Neural cell (in vitro differentiated cells): ENCODE data around the gene HLTF. TPM values are rescaled to one million over a fixed set of nuclear protein-coding genes. Genes with fewer than 3 reads are reported as not detected.

Experiments used
- H2AFZ ChIP-seq: fragments of 200-600, 300-800 bp; sonication (generic), shearing (Covaris generic); 2 replicates; pipeline ENCODE4 v1.6.0; 2014; ENCODE audit warnings: low read depth, mild to moderate bottlenecking, antibody characterized with exemption, low read length, moderate library complexity
- H3F3A ChIP-seq: fragments of 200-600 bp; shearing (Covaris generic); 2 replicates; pipeline ENCODE4 v1.6.1; 2016; ENCODE audit warnings: mild to moderate bottlenecking, moderate library complexity, mixed read lengths, antibody characterized with exemption, low read length; ENCODE audit not compliant: insufficient read depth, poor library complexity, severe bottlenecking
- H3K27ac ChIP-seq: fragments of 200-600, 300-800 bp; sonication (generic), shearing (Covaris generic); 2 replicates; pipeline ENCODE4 v1.5.1; 2014; ENCODE audit warnings: mild to moderate bottlenecking, low read length, moderate library complexity
- H3K27me3 ChIP-seq: fragments of 300-800, 200-600 bp; sonication (generic), shearing (Covaris generic); 2 replicates; pipeline ENCODE4 v1.6.0; 2014; ENCODE audit warnings: mild to moderate bottlenecking, low read depth, low read length, moderate library complexity; ENCODE audit not compliant: insufficient read depth
- H3K36me3 ChIP-seq: fragments of 300-800, 200-600 bp; sonication (generic), shearing (Covaris generic); 2 replicates; pipeline ENCODE4 v1.5.1; 2014; ENCODE audit warnings: mild to moderate bottlenecking, antibody characterized with exemption, low read length, moderate library complexity; ENCODE audit not compliant: insufficient read depth
- H3K4me2 ChIP-seq: fragments of 300-800, 200-600 bp; sonication (generic), shearing (Covaris generic); 2 replicates; pipeline ENCODE4 v1.6.0; 2014; ENCODE audit warnings: mild to moderate bottlenecking, low read length
- H3K4me3 ChIP-seq: fragments of 300-800, 200-600 bp; sonication (generic), shearing (Covaris generic); 2 replicates; pipeline ENCODE4 v1.5.1; 2014; ENCODE audit warnings: mild to moderate bottlenecking, low read length, moderate library complexity
- H3K79me2 ChIP-seq: fragments of 200-600 bp; shearing (Covaris generic); replicated peaks from 2 replicates; pipeline ENCODE4 v1.6.0; 2014; ENCODE audit warnings: mild to moderate bottlenecking, low read length, moderate library complexity; ENCODE audit not compliant: insufficient read depth
- H3K9ac ChIP-seq: fragments of 300-800, 200-600 bp; sonication (generic), shearing (Covaris generic); 2 replicates; pipeline ENCODE4 v1.6.1; 2016; ENCODE audit warnings: mild to moderate bottlenecking, low read length, mixed read lengths
- H3K9me2 ChIP-seq: fragments of 200-600 bp; shearing (Covaris generic); 2 replicates; pipeline ENCODE4 v1.6.1; 2016; ENCODE audit warnings: mild to moderate bottlenecking, low read length, mixed read lengths; ENCODE audit not compliant: insufficient read depth
- H3K9me3 ChIP-seq: fragments of 200-600, 300-800 bp; sonication (generic), shearing (Covaris generic); 2 replicates; pipeline ENCODE4 v1.6.1; 2016; ENCODE audit warnings: mild to moderate bottlenecking, mixed run types, low read length, moderate library complexity, mixed read lengths
- H4K20me1 ChIP-seq: fragments of 200-600 bp; shearing (Covaris generic); 2 replicates; pipeline ENCODE4 v1.6.1; 2016; ENCODE audit warnings: mild to moderate bottlenecking, mixed run types; ENCODE audit not compliant: insufficient read depth
- EP300 ChIP-seq: fragments of 450-650 bp; conservative IDR thresholded peaks from 2 replicates; pipeline ENCODE4 v1.6.1; 2014; ENCODE audit warnings: antibody characterized with exemption, mild to moderate bottlenecking, moderate library complexity; ENCODE audit not compliant: poor library complexity, severe bottlenecking
- EZH2 ChIP-seq: fragments of 200-600, 300-800 bp; shearing (Covaris generic), sonication (generic); IDR thresholded peaks from 2 replicates; pipeline ENCODE4 v1.6.1; 2014; ENCODE audit warnings: antibody characterized with exemption, low read length, borderline replicate concordance, mild to moderate bottlenecking; ENCODE audit not compliant: insufficient read depth, poor library complexity, severe bottlenecking
- MXI1 ChIP-seq: fragments of 450-650 bp; conservative IDR thresholded peaks from 2 replicates; pipeline ENCODE4 v1.6.1; 2014; ENCODE audit warnings: antibody characterized with exemption, mild to moderate bottlenecking; ENCODE audit not compliant: poor library complexity, severe bottlenecking
- POLR2AphosphoS5 ChIP-seq: IDR thresholded peaks from 2 replicates; pipeline ENCODE4 v1.6.1; 2012
- RAD21 ChIP-seq: fragments of 450-650 bp; conservative IDR thresholded peaks from 2 replicates; pipeline ENCODE4 v1.6.1; 2014; ENCODE audit warnings: antibody characterized with exemption, mild to moderate bottlenecking, moderate library complexity
- SMC3 ChIP-seq: fragments of 450-650 bp; conservative IDR thresholded peaks from 2 replicates; pipeline ENCODE4 v1.6.1; 2014; ENCODE audit warnings: antibody characterized with exemption, mild to moderate bottlenecking, moderate library complexity; ENCODE audit not compliant: poor library complexity
- TAF1 ChIP-seq: IDR thresholded peaks from 2 replicates; pipeline ENCODE4 v1.6.1; 2012; ENCODE audit warnings: low read depth
- polyA plus RNA-seq: library from polyadenylated mRNA; depleted of rRNA; stranded (reverse); fragments of >200 nt; gene quantifications from 2 replicates; pipeline ENCODE4 v1.2.3, GENCODE V29; 2014
- TF ChIP-seq, protein P1 (sequence below): fragments of 450-650 bp; IDR thresholded peaks from 2 replicates; pipeline ENCODE4 v1.5.1; 2014; ENCODE audit warnings: antibody characterized with exemption, mild to moderate bottlenecking, moderate library complexity; ENCODE audit not compliant: poor library complexity, severe bottlenecking
- TF ChIP-seq, protein P2 (sequence below): IDR thresholded peaks from 2 replicates; pipeline ENCODE4 v1.6.1; 2012; ENCODE audit warnings: borderline replicate concordance

HLTF gene
- polyA plus RNA-seq, 1 donor from 2014 or later: 164 TPM

DNA sequence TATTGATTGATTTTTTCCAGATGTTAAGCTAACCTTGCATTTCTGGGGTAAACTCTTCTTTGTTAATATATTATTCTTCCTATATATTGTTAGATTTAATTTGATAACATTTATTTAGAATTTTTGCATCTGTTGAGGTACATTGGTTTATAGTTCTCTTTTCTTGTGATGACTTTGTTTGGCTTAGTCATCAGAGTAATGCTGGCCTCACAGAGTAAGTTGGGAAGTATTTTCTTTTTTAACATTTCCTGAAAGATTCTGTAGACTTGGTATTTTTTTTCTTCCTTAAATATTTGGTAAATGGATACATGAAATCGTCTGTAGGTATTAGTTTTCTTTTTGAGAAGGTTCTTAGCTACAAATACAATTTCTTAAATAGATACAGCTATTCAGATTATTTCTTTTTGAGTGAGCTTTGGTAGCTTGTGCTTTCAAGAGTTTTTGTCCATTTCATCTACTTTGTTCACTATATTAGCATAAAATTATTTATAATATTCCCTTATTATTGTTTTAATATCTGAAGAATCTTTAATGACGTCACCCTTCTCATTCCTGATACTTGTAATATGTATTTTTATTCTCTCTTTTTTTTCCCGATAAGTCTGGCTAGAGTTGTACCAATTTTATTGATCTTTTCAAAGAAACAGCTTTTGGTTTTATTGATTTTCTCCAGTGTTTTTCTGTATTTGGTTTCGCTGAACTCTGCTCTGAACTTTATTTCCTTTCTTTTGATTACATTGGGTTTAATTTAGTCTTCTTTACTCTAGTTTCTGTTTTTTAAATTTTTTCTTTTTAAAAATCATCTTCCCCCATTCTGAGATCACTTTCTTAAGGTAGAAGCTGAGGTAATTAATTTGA, 36.6 kb upstream of the HLTF start:
- Histone ChIP-seq H3K9me3 (no peaks in the 10 kb centered on the region), H3K9me2 (no peaks in the 10 kb centered on the region), H3K27ac (no peak overlapping the region), H2AFZ (no peak overlapping the region), H3K79me2 (no peaks in the 10 kb centered on the region), H3K9ac (no peak overlapping the region), H3F3A (no peaks in the 10 kb centered on the region), H3K27me3 (no peaks in the 10 kb centered on the region), H3K4me2 (no peak overlapping the region), H3K4me3 (no peak overlapping the region), H3K36me3 (no peaks in the 10 kb centered on the region), H4K20me1 (no peaks in the 10 kb centered on the region)
- TF ChIP-seq EZH2: no peak
- no peak for TF ChIP-seq EP300
- TF ChIP-seq, protein P1, sequence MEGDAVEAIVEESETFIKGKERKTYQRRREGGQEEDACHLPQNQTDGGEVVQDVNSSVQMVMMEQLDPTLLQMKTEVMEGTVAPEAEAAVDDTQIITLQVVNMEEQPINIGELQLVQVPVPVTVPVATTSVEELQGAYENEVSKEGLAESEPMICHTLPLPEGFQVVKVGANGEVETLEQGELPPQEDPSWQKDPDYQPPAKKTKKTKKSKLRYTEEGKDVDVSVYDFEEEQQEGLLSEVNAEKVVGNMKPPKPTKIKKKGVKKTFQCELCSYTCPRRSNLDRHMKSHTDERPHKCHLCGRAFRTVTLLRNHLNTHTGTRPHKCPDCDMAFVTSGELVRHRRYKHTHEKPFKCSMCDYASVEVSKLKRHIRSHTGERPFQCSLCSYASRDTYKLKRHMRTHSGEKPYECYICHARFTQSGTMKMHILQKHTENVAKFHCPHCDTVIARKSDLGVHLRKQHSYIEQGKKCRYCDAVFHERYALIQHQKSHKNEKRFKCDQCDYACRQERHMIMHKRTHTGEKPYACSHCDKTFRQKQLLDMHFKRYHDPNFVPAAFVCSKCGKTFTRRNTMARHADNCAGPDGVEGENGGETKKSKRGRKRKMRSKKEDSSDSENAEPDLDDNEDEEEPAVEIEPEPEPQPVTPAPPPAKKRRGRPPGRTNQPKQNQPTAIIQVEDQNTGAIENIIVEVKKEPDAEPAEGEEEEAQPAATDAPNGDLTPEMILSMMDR: no peak
- TF ChIP-seq, protein P2, sequence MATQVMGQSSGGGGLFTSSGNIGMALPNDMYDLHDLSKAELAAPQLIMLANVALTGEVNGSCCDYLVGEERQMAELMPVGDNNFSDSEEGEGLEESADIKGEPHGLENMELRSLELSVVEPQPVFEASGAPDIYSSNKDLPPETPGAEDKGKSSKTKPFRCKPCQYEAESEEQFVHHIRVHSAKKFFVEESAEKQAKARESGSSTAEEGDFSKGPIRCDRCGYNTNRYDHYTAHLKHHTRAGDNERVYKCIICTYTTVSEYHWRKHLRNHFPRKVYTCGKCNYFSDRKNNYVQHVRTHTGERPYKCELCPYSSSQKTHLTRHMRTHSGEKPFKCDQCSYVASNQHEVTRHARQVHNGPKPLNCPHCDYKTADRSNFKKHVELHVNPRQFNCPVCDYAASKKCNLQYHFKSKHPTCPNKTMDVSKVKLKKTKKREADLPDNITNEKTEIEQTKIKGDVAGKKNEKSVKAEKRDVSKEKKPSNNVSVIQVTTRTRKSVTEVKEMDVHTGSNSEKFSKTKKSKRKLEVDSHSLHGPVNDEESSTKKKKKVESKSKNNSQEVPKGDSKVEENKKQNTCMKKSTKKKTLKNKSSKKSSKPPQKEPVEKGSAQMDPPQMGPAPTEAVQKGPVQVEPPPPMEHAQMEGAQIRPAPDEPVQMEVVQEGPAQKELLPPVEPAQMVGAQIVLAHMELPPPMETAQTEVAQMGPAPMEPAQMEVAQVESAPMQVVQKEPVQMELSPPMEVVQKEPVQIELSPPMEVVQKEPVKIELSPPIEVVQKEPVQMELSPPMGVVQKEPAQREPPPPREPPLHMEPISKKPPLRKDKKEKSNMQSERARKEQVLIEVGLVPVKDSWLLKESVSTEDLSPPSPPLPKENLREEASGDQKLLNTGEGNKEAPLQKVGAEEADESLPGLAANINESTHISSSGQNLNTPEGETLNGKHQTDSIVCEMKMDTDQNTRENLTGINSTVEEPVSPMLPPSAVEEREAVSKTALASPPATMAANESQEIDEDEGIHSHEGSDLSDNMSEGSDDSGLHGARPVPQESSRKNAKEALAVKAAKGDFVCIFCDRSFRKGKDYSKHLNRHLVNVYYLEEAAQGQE: no peak
- TF ChIP-seq MXI1: no peak
- no peak for TF ChIP-seq SMC3
- no peak for TF ChIP-seq TAF1
- TF ChIP-seq POLR2AphosphoS5: no peak
- TF ChIP-seq RAD21: no peak

DNA sequence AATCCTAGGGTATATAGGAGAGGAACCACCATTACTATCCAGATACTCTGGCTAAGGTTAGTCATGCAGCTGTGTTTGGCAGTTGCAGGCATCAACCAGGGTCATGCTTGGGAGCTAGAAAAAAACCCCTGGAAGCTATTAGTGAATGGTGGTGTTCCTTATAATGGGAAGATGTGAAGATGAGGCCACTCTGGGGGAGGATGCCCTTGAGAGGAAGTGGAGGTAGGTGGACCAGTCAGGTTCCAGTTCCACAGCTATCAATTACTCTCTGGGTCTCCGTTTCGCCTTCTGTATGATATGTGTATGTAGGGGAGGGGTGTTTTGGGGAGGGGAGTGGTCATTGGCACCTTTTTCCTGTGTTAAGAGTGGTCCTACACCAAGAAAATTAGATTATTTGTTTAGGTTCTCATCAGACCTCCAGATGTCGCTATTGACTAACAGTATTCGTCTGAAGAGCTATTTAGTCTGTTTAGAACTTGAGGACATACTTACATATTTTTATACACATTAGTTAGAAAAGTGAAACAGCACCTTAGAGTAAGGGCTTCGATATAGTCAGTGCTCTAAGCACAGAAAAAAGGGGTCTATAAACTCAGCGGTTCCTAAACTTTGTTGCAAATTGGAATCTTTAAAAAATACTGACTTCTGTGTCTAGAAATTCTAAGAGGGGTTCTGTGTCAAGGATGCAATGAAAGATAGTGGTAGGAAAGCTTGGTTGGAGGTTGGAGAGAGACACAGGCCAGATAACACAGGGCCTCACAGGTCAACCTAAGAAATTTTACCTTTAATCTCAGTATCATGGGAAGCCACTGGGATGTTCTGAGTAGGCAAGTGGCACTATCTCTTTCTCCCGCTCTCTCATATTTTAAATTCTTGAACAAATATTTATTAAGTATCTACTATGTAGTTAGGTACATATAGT, 34.0 kb upstream of the HLTF start:
- Histone ChIP-seq H3K27ac (no peak overlapping the region), H3K9me3 (no peaks in the 10 kb centered on the region), H3K9me2 (no peaks in the 10 kb centered on the region), H3K4me3 (no peak overlapping the region), H3K36me3 (no peaks in the 10 kb centered on the region), H3K9ac (no peak overlapping the region), H3F3A (no peaks in the 10 kb centered on the region), H4K20me1 (no peaks in the 10 kb centered on the region), H2AFZ (no peak overlapping the region), H3K4me2 (no peak overlapping the region), H3K79me2 (no peaks in the 10 kb centered on the region), H3K27me3 (no peaks in the 10 kb centered on the region)
- no peak for TF ChIP-seq EZH2
- TF ChIP-seq TAF1: no peak
- no peak for TF ChIP-seq MXI1
- TF ChIP-seq SMC3: peak; percentile 83
- TF ChIP-seq EP300: no peak
- TF ChIP-seq, protein P2: no peak
- TF ChIP-seq, protein P1: peak; percentile 77
- peak; percentile 81 for TF ChIP-seq RAD21
- TF ChIP-seq POLR2AphosphoS5: no peak
